HCT116 (cell line): Measurements from ENCODE around the gene SPATA17. TPM values are rescaled to one million over a fixed set of nuclear protein-coding genes. Genes with fewer than 3 reads are reported as not detected.

ENCODE experiments used
- ATAC-seq: fragments of 200-7000 bp; cut with Tn5 transposase; 2 replicates; pipeline ENCODE4 v1.9.1; 2020; ENCODE audit warnings: mild to moderate bottlenecking, moderate library complexity
- BruUV-seq: library from RNA; stranded (reverse); fragments of 400-500 nt; replicated peaks from 2 replicates; lab custom pipeline; 2021; lab: Mats Ljungman, UMichigan
- CTCF ChIA-PET: fragments of 300-600 bp; sonication (Branson Sonifier 250); formaldehyde crosslinking; loops from one replicate; lab custom pipeline; 2021; ENCODE audit warnings: antibody characterized with exemption; lab: Charles Lee
- POLR2A ChIA-PET: fragments of 300-600, 350-600 bp; sonication (Branson Sonifier 250); formaldehyde crosslinking; loops from one replicate; lab custom pipeline; 2021; ENCODE audit warnings: antibody characterized with exemption; lab: Charles Lee
- RAD21 ChIA-PET, 2 experiments: fragments of 300-600 bp; sonication (Branson Sonifier 250); formaldehyde crosslinking; loops; one replicate each; lab custom pipeline; 2023; ENCODE audit warnings: low total read pairs in 2 of 2; ENCODE audit not compliant: uncharacterized antibody in 2 of 2, unreplicated experiment in 2 of 2, low non-redundant PET in 1 of 2; lab: Charles Lee
- DNase-seq: peaks from one replicate; pipeline ENCODE4 v3.0.0-alpha.2; 2010; ENCODE audit warnings: low read depth, low spot score
- H2AFZ ChIP-seq: fragments of 200-600 bp; shearing (Covaris generic), sonication (generic); 2 replicates; pipeline ENCODE4 v1.6.1; 2017; ENCODE audit warnings: low read depth, mixed run types, mixed read lengths, antibody characterized with exemption, low read length; ENCODE audit not compliant: poor library complexity, severe bottlenecking
- H3K27ac ChIP-seq: 2 replicates; pipeline ENCODE4 v1.5.1; 2012; ENCODE audit warnings: low read depth, low read length
- H3K27me3 ChIP-seq: fragments of 200-600 bp; sonication (generic); 2 replicates; pipeline ENCODE4 v1.6.1; 2016; ENCODE audit warnings: mixed run types, low read length, mixed read lengths; ENCODE audit not compliant: insufficient read depth
- H3K36me3 ChIP-seq, 2 experiments: fragments of 200-500 bp in 1 of 2; fragments of 200-600 bp in 1 of 2; sonication (Bioruptor generic) in 1 of 2; sonication (generic) in 1 of 2; 2 replicates each; pipeline versions ENCODE4 v1.5.1 to v1.6.1; 2014 to 2016; ENCODE audit warnings: low read length in 2 of 2, inconsistent platforms in 1 of 2, mixed read lengths in 1 of 2, mixed run types in 1 of 2; ENCODE audit not compliant: insufficient read depth in 2 of 2, control insufficient read depth in 1 of 2
- H3K4me1 ChIP-seq, 2 experiments: fragments of 200-600 bp in 1 of 2; sonication (generic) in 1 of 2; 2 replicates each; pipeline versions ENCODE4 v1.5.1 to v1.6.1; 2012 to 2017; ENCODE audit warnings: low read length in 2 of 2, inconsistent platforms in 1 of 2, mild to moderate bottlenecking in 1 of 2, mixed read lengths in 1 of 2, mixed run types in 1 of 2, moderate library complexity in 1 of 2; ENCODE audit not compliant: insufficient read depth in 2 of 2, control insufficient read depth in 1 of 2
- H3K4me2 ChIP-seq: fragments of 200-600 bp; sonication (generic); 2 replicates; pipeline ENCODE4 v1.6.1; 2017; ENCODE audit warnings: mixed run types, low read length, mixed read lengths
- H3K4me3 ChIP-seq, 2 experiments: fragments of 200-600 bp in 1 of 2; sonication (generic) in 1 of 2; replicated peaks in 1 of 2; 2 replicates each; pipeline ENCODE4 v1.5.1; 2011 to 2016; ENCODE audit warnings: low read length in 2 of 2, control low read depth in 1 of 2, low read depth in 1 of 2, mild to moderate bottlenecking in 1 of 2, mixed read lengths in 1 of 2, mixed run types in 1 of 2
- H3K79me2 ChIP-seq: fragments of 200-600 bp; sonication (generic); 2 replicates; pipeline ENCODE4 v1.6.1; 2017; ENCODE audit warnings: mild to moderate bottlenecking, mixed run types, low read length, moderate library complexity, mixed read lengths; ENCODE audit not compliant: insufficient read depth
- H3K9ac ChIP-seq: fragments of 200-600 bp; sonication (generic); 2 replicates; pipeline ENCODE4 v1.6.1; 2016; ENCODE audit warnings: low read length, mixed read lengths
- H3K9me2 ChIP-seq: fragments of 200-600 bp; sonication (generic), shearing (Covaris generic); 2 replicates; pipeline ENCODE4 v1.6.1; 2017; ENCODE audit warnings: mixed run types, mild to moderate bottlenecking, moderate library complexity; ENCODE audit not compliant: insufficient read depth
- H3K9me3 ChIP-seq, 2 experiments: fragments of 200-500 bp in 1 of 2; fragments of 200-600 bp in 1 of 2; sonication (Bioruptor generic) in 1 of 2; sonication (generic) in 1 of 2; 2 replicates each; pipeline ENCODE4 v1.6.1; 2014 to 2017; ENCODE audit warnings: low read length in 2 of 2, mixed read lengths in 2 of 2, inconsistent platforms in 1 of 2, low read depth in 1 of 2, mild to moderate bottlenecking in 1 of 2, mixed run types in 1 of 2, moderate library complexity in 1 of 2; ENCODE audit not compliant: control insufficient read depth in 1 of 2, insufficient read depth in 1 of 2
- H4K20me1 ChIP-seq: fragments of 200-600 bp; sonication (generic), shearing (Covaris generic); 2 replicates; pipeline ENCODE4 v1.6.1; 2017; ENCODE audit warnings: mixed run types, mild to moderate bottlenecking, moderate library complexity; ENCODE audit not compliant: insufficient read depth
- CBX3 ChIP-seq: IDR thresholded peaks from 2 replicates; pipeline ENCODE4 v1.6.1; 2012; ENCODE audit warnings: low read depth
- CEBPB ChIP-seq: IDR thresholded peaks from 2 replicates; pipeline ENCODE4 v1.6.1; 2012; ENCODE audit warnings: low read depth
- EGR1 ChIP-seq: IDR thresholded peaks from 2 replicates; pipeline ENCODE4 v1.6.1; 2012; ENCODE audit warnings: low read depth
- EZH2 ChIP-seq: fragments of 200-600 bp; sonication (generic); IDR thresholded peaks from 2 replicates; pipeline ENCODE4 v1.6.1; 2017; ENCODE audit warnings: antibody characterized with exemption, mixed run types
- EZH2phosphoT487 ChIP-seq: fragments of 200-600 bp; IDR thresholded peaks from 2 replicates; pipeline ENCODE4 v1.6.1; 2018; ENCODE audit warnings: antibody characterized with exemption, borderline replicate concordance
- MAX ChIP-seq: IDR thresholded peaks from 2 replicates; pipeline ENCODE4 v1.6.1; 2012
- POLR2A ChIP-seq: IDR thresholded peaks from 2 replicates; pipeline ENCODE4 v1.7.0; 2011; ENCODE audit warnings: borderline replicate concordance; ENCODE audit not compliant: insufficient read depth, insufficient read length; ENCODE audit errors: extremely low read depth
- POLR2AphosphoS5 ChIP-seq: IDR thresholded peaks from 2 replicates; pipeline ENCODE4 v1.6.1; 2011; ENCODE audit warnings: mild to moderate bottlenecking, low read depth, low read length, moderate library complexity
- REST ChIP-seq: IDR thresholded peaks from 2 replicates; pipeline ENCODE4 v1.6.1; 2012; ENCODE audit warnings: low read depth
- SIN3A ChIP-seq: IDR thresholded peaks from 2 replicates; pipeline ENCODE4 v1.6.1; 2012; ENCODE audit warnings: low read depth
- SRF ChIP-seq: IDR thresholded peaks from 2 replicates; pipeline ENCODE4 v1.6.1; 2012; ENCODE audit warnings: low read depth
- ZFX ChIP-seq: fragments of 450-650 bp; IDR thresholded peaks from 2 replicates; pipeline ENCODE4 v1.6.1; 2017
- ZNF274 ChIP-seq: fragments of 200-500 bp; sonication (Bioruptor generic); IDR thresholded peaks from 2 replicates; pipeline ENCODE4 v1.6.1; 2014; ENCODE audit warnings: mild to moderate bottlenecking, low read depth, low read length, inconsistent platforms
- intact Hi-C: fragments of 100-400 bp; cut with micrococcal nuclease; formaldehyde crosslinking; loops from 2 replicates; pipeline ENCODE4 v1.10.0; 2022
- total RNA-seq: library from RNA; stranded (reverse); gene quantifications from one replicate; pipeline ENCODE4 v1.2.1, GENCODE V29; 2021; ENCODE audit not compliant: unreplicated experiment

Gene SPATA17
- total RNA-seq, 1 experiment from 2014 or later = 2.5 TPM

DNA sequence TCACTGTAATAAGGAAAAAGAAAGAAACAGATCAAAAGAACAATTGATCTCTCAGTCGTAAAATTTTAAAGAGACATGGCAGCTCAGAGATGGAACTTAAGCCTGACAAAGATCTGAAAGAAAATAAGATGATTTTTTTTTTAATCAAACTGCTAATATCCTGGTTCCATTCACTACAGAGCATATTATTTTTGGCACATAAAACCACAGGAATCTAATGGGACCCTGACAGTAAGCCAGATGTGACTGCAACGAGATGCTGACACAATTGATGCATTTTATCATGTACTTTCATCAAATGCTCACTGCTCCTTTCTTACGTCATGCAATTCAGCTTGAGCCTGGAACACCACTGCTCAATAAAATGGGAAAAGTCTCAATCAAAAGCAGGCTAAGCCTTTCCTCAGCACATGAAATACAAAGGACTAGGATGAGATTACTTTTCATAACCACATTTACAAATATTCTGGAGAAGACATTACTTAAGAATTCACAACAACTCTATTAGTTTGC is 16.9 kb upstream of the SPATA17 start:
- ChIA-PET POLR2A (no interaction called here), CTCF (no interaction called here), RAD21 (no interaction called here)
- no peak for TF ChIP-seq POLR2A
- no peak for TF ChIP-seq EGR1
- no peak for TF ChIP-seq POLR2AphosphoS5
- no peak for TF ChIP-seq MAX
- TF ChIP-seq SIN3A = no peak
- TF ChIP-seq ZFX = no peak
- TF ChIP-seq EZH2 = no peak
- no peak for TF ChIP-seq EZH2phosphoT487
- TF ChIP-seq SRF = no peak
- TF ChIP-seq CBX3 = no peak
- no peak for TF ChIP-seq ZNF274
- no peak for TF ChIP-seq REST
- TF ChIP-seq CEBPB = no peak
- ATAC-seq = no peak
- Histone ChIP-seq H3K9me2 (no peaks in the 10 kb centered on the region), H3K27ac (no peak overlapping the region), H3K4me3 (no peak overlapping the region), H3K9ac (no peak overlapping the region), H3K79me2 (peaks cover 35% of the 10 kb centered on the region), H3K4me1 (no peaks in the 10 kb centered on the region), H4K20me1 (no peaks in the 10 kb centered on the region; the same call in 1 of the 2 replicates), H3K4me2 (no peak overlapping the region), H3K27me3 (no peaks in the 10 kb centered on the region), H2AFZ (no peak overlapping the region), H3K9me3 (no peaks in the 10 kb centered on the region), H3K36me3 (peaks cover 0 to 7% of the 10 kb centered on the region in 2 experiments; a peak in 1 of 4 replicates)
- intact Hi-C loops = no loop called here
- no peak for DNase-seq
- BruUV-seq = no TSS peak
